Measurements from ENCODE around the gene PRSS22.
A peak's percentile ranks its signal among the peaks of the same experiment; 100 is the strongest.

PRSS22 gene

GRCh38 chr16:2829501-2830354 lies 28.2 kb downstream of the PRSS22 start, which contains the start of gene ZG16B:
Gene ZG16B (plus strand): TSS chr16:2830303. CDS start chr16:2830442, 139 bp downstream.
- TF ChIP-seq, protein P1, sequence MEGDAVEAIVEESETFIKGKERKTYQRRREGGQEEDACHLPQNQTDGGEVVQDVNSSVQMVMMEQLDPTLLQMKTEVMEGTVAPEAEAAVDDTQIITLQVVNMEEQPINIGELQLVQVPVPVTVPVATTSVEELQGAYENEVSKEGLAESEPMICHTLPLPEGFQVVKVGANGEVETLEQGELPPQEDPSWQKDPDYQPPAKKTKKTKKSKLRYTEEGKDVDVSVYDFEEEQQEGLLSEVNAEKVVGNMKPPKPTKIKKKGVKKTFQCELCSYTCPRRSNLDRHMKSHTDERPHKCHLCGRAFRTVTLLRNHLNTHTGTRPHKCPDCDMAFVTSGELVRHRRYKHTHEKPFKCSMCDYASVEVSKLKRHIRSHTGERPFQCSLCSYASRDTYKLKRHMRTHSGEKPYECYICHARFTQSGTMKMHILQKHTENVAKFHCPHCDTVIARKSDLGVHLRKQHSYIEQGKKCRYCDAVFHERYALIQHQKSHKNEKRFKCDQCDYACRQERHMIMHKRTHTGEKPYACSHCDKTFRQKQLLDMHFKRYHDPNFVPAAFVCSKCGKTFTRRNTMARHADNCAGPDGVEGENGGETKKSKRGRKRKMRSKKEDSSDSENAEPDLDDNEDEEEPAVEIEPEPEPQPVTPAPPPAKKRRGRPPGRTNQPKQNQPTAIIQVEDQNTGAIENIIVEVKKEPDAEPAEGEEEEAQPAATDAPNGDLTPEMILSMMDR (conservative IDR thresholded peaks at IDR 0.05): no peak
- peak within 1 kb of the TSS; percentile 97 for H3K27ac ChIP-seq

- TF ChIP-seq, protein P1 (conservative IDR thresholded peaks at IDR 0.05): no peak
- H3K27ac ChIP-seq: peak overlapping the region; percentile 97
Measured at GRCh38 chr16:2828876-2829430, 29.0 kb downstream of the PRSS22 start.

GRCh38 chr16:2828521-2828840 lies 29.5 kb downstream of the PRSS22 start:
- peak overlapping the region; percentile 97; the same call in 1 of the 2 replicates for H3K27ac ChIP-seq
- TF ChIP-seq, protein P1 (conservative IDR thresholded peaks at IDR 0.05): no peak

DNA sequence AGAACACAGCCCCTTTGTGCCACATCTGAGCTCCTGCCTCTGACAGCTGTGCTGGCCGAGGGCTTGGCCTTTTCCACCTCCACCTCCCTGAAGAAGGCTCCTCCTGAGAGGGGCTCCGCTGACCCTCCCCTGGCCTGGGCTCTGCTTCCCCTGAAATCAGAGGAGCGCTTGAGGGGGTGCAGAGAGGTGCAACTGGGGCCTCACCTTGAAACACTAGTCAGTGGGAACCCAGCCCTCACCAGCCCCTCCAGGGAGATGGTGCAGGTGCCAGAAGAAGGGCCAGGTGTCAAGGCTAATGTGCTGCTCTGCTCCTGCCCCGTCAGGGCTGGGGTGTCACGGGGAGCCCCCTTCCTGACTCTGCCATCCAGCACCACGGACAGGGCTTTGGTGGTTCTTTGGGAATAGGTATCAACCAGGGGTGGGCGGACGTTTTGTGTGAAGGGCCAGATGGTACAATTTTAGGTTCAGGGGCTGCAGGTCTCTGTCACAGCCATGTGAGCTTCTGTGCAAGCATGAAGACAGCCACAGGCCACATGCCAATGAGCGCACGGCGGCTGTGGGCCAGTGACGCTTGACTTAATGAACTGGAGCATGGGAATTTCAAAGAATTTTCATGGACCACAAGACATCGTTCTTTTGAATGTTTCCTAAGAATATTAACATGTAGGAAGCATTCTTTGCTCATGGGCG lies 30.0 kb downstream of the PRSS22 start:
- TF ChIP-seq, protein P1 (conservative IDR thresholded peaks at IDR 0.05): no peak
- H3K27ac ChIP-seq: no peak overlapping the region

GRCh38 chr16:2827374-2827791 lies 30.6 kb downstream of the PRSS22 start:
- TF ChIP-seq, protein P1 (conservative IDR thresholded peaks at IDR 0.05): no peak
- no peak overlapping the region for H3K27ac ChIP-seq

- no peak overlapping the region for H3K27ac ChIP-seq
Measured at GRCh38 chr16:2826591-2827373, 31.2 kb downstream of the PRSS22 start.

More at GRCh38 chr16:2826591-2827373, 31.2 kb downstream of the PRSS22 start:
- TF ChIP-seq, protein P1 (conservative IDR thresholded peaks at IDR 0.05): no peak
